Parathyroid adenoma (tissue), 2 donors: Measurements from ENCODE around the gene SIPA1L3.

ENCODE experiments used
- H2AFZ ChIP-seq: fragments of 300-600 bp; sonication (generic); one replicate; pipeline ENCODE4 v1.7.0; 2017; ENCODE audit warnings: antibody characterized with exemption, mild to moderate bottlenecking
- H3K27ac ChIP-seq: fragments of 300-600 bp; sonication (generic); one replicate; pipeline ENCODE4 v1.7.0; 2017
- H3K27me3 ChIP-seq: fragments of 300-600 bp; sonication (generic); one replicate; pipeline ENCODE4 v1.7.0; 2017; ENCODE audit warnings: low read length; ENCODE audit not compliant: control insufficient read depth, insufficient read depth
- H3K36me3 ChIP-seq: fragments of 300-600 bp; sonication (generic); one replicate; pipeline ENCODE4 v1.7.0; 2017; ENCODE audit warnings: low read length; ENCODE audit not compliant: control insufficient read depth, insufficient read depth
- H3K4me1 ChIP-seq: fragments of 300-600 bp; sonication (generic); one replicate; pipeline ENCODE4 v1.7.0; 2017; ENCODE audit warnings: control low read depth
- H3K4me2 ChIP-seq: fragments of 300-600 bp; sonication (generic); one replicate; pipeline ENCODE4 v1.7.0; 2017; ENCODE audit warnings: low read length
- H3K4me3 ChIP-seq: fragments of 300-600 bp; sonication (generic); one replicate; pipeline ENCODE4 v1.7.0; 2017; ENCODE audit warnings: low read depth, low read length
- H3K79me2 ChIP-seq: fragments of 300-600 bp; sonication (generic); one replicate; pipeline ENCODE4 v1.7.0; 2017; ENCODE audit warnings: control low read depth
- H3K9ac ChIP-seq: fragments of 300-600 bp; sonication (generic); one replicate; pipeline ENCODE4 v1.7.0; 2017; ENCODE audit warnings: mild to moderate bottlenecking
- H3K9me3 ChIP-seq: fragments of 300-600 bp; sonication (generic); one replicate; pipeline ENCODE4 v1.7.0; 2017; ENCODE audit warnings: low read length; ENCODE audit not compliant: control insufficient read depth
- CTCF ChIP-seq: fragments of 300-600 bp; sonication (generic); IDR thresholded peaks from one replicate; pipeline ENCODE4 v1.7.0; 2017; ENCODE audit warnings: antibody characterized with exemption, mild to moderate bottlenecking
- donor health status: primary hyperparathyroidism.

Gene SIPA1L3

GRCh38 chr19:38158730-38159129 is 251.7 kb downstream of the SIPA1L3 start:
- no peak overlapping the region for H3K4me3 ChIP-seq
- H3K27ac ChIP-seq: no peak overlapping the region
- no peaks in the 10 kb centered on the region for H3K79me2 ChIP-seq
- H3K36me3 ChIP-seq: no peaks in the 10 kb centered on the region
- no peaks in the 10 kb centered on the region for H3K4me1 ChIP-seq
- no peak for TF ChIP-seq CTCF
- H3K27me3 ChIP-seq: no peaks in the 10 kb centered on the region
- no peak overlapping the region for H3K4me2 ChIP-seq
- H2AFZ ChIP-seq: no peak overlapping the region
- H3K9me3 ChIP-seq: no peaks in the 10 kb centered on the region
- H3K9ac ChIP-seq: no peak overlapping the region

- no peak overlapping the region for H3K4me2 ChIP-seq
- H2AFZ ChIP-seq: no peak overlapping the region
- no peaks in the 10 kb centered on the region for H3K79me2 ChIP-seq
- TF ChIP-seq CTCF: no peak
- H3K9me3 ChIP-seq: no peaks in the 10 kb centered on the region
- no peaks in the 10 kb centered on the region for H3K27me3 ChIP-seq
- no peaks in the 10 kb centered on the region for H3K36me3 ChIP-seq
- H3K4me3 ChIP-seq: no peak overlapping the region
- no peaks in the 10 kb centered on the region for H3K4me1 ChIP-seq
- H3K9ac ChIP-seq: no peak overlapping the region
- no peak overlapping the region for H3K27ac ChIP-seq
These were observed 255.1 kb downstream of the SIPA1L3 start for GRCh38 chr19:38162094-38162493.

- H3K4me1 ChIP-seq: no peaks in the 10 kb centered on the region
- H3K4me2 ChIP-seq: no peak overlapping the region
- H3K9ac ChIP-seq: no peak overlapping the region
- no peaks in the 10 kb centered on the region for H3K9me3 ChIP-seq
- H3K27me3 ChIP-seq: no peaks in the 10 kb centered on the region
- TF ChIP-seq CTCF: no peak
- H3K4me3 ChIP-seq: no peak overlapping the region
- H3K27ac ChIP-seq: no peak overlapping the region
- no peaks in the 10 kb centered on the region for H3K79me2 ChIP-seq
- H3K36me3 ChIP-seq: no peaks in the 10 kb centered on the region
- H2AFZ ChIP-seq: no peak overlapping the region
These were observed 255.6 kb downstream of the SIPA1L3 start for GRCh38 chr19:38162632-38163031.

GRCh38 chr19:38163419-38164290 is 256.6 kb downstream of the SIPA1L3 start:
- no peak for TF ChIP-seq CTCF
- no peak overlapping the region for H3K27ac ChIP-seq
- no peak overlapping the region for H2AFZ ChIP-seq
- H3K36me3 ChIP-seq: no peaks in the 10 kb centered on the region
- H3K79me2 ChIP-seq: no peaks in the 10 kb centered on the region
- H3K4me1 ChIP-seq: no peaks in the 10 kb centered on the region
- no peak overlapping the region for H3K4me3 ChIP-seq
- no peaks in the 10 kb centered on the region for H3K9me3 ChIP-seq
- H3K4me2 ChIP-seq: no peak overlapping the region
- no peaks in the 10 kb centered on the region for H3K27me3 ChIP-seq
- H3K9ac ChIP-seq: no peak overlapping the region

GRCh38 chr19:38164526-38164925 is 257.5 kb downstream of the SIPA1L3 start:
- Histone ChIP-seq H3K79me2 (no peaks in the 10 kb centered on the region), H3K27ac (no peak overlapping the region), H3K4me2 (no peak overlapping the region), H3K9me3 (no peaks in the 10 kb centered on the region), H3K9ac (no peak overlapping the region), H3K4me3 (no peak overlapping the region), H3K4me1 (no peaks in the 10 kb centered on the region), H2AFZ (no peak overlapping the region), H3K36me3 (no peaks in the 10 kb centered on the region), H3K27me3 (no peaks in the 10 kb centered on the region)
- no peak for TF ChIP-seq CTCF
